ENCODE data around the gene SLC25A6. TPM values are rescaled to one million over a fixed set of nuclear protein-coding genes. Genes with fewer than 3 reads are reported as not detected.

The SLC25A6 gene
- polyA plus RNA-seq, 1 donor (not counting 4 experiments of a cell fraction or from before 2014, with no cell fraction given), result 179 TPM

DNA sequence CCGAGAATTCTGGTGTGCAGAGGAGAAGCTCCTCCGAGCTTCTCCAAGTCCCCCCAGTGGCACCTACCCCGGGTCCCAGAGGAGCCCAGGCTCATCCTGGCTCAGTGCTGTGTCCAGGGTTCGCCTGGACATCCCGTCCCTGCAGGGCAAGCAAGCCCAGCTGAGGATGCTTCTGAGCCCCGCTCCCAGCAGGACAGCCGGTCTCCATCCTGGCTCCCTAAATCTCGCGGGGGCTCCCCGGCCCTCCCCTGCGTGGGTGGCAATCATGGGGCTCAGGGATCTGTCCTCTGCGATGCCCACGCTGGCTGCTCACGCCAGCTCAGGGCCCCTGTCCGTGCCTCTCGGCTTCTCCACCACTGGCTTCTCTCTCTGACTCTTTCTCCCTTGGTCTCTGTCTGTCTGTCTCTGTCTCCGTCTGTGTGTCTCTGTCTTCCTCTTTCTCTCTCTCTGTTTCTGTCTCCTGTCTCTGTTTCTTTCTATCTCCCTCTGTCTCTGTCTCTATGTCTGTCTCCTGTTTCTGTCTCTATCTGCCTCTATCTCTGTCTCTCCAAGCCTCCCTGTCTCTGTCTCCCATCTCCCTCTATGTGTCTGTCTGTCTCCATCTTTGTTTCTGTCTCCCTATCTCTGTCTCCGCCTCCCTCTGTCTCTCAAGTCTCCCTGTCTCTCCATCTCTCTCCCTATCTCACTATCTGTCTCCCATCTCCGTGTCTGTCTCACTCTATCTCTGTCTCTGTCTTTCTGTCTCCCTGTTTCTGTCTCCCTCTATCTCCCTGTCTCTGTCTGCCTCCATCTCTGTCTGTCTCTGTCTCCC is 27.8 kb upstream of the SLC25A6 start:
- TF ChIP-seq EZH2 (IDR thresholded peaks at IDR 0.05; ENCODE audit: low read length), result no peak
- TF ChIP-seq, protein P1, sequence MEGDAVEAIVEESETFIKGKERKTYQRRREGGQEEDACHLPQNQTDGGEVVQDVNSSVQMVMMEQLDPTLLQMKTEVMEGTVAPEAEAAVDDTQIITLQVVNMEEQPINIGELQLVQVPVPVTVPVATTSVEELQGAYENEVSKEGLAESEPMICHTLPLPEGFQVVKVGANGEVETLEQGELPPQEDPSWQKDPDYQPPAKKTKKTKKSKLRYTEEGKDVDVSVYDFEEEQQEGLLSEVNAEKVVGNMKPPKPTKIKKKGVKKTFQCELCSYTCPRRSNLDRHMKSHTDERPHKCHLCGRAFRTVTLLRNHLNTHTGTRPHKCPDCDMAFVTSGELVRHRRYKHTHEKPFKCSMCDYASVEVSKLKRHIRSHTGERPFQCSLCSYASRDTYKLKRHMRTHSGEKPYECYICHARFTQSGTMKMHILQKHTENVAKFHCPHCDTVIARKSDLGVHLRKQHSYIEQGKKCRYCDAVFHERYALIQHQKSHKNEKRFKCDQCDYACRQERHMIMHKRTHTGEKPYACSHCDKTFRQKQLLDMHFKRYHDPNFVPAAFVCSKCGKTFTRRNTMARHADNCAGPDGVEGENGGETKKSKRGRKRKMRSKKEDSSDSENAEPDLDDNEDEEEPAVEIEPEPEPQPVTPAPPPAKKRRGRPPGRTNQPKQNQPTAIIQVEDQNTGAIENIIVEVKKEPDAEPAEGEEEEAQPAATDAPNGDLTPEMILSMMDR (optimal IDR thresholded peaks at IDR 0.05 in 1 of 3, IDR thresholded peaks at IDR 0.05 in 1 of 3, conservative IDR thresholded peaks at IDR 0.05 in 1 of 3; ENCODE audit: extremely low read depth in 1 of 3, insufficient read depth in 2 of 3, low read length in 3 of 3), result no peak
- H3K27ac ChIP-seq (ENCODE audit: control insufficient read depth, insufficient read depth, low read length), result no peak overlapping the region
- H3K9me1 ChIP-seq (ENCODE audit: control insufficient read depth, extremely low read depth, insufficient read depth, low read length), result no peaks in the 10 kb centered on the region
- H3K9ac ChIP-seq (ENCODE audit: control insufficient read depth, extremely low read depth, insufficient read depth, low read length), result no peak overlapping the region
- no peak overlapping the region for H3K4me3 ChIP-seq (ENCODE audit: control insufficient read depth in 2 of 3, extremely low read depth in 1 of 3, insufficient read depth in 2 of 3, low read depth in 1 of 3, low read length in 3 of 3)
- no peaks in the 10 kb centered on the region for H3K4me1 ChIP-seq (ENCODE audit: control insufficient read depth, extremely low read depth, insufficient read depth, low read length)
- no peak overlapping the region for H2AFZ ChIP-seq (ENCODE audit: control insufficient read depth, low read length)
- no peaks in the 10 kb centered on the region for H3K79me2 ChIP-seq (ENCODE audit: control insufficient read depth, insufficient read depth, low read length)
- H3K4me2 ChIP-seq (ENCODE audit: control insufficient read depth, extremely low read depth, insufficient read depth, low read depth, low read length), result no peak overlapping the region
- H3K36me3 ChIP-seq (ENCODE audit: control insufficient read depth in 2 of 2, extremely low read depth in 1 of 2, insufficient read depth in 2 of 2, low read length in 2 of 2), result peaks cover 7 to 30% of the 10 kb centered on the region in 2 experiments
- H3K27me3 ChIP-seq (ENCODE audit: control insufficient read depth, extremely low read depth, insufficient read depth, low read length), result no peaks in the 10 kb centered on the region
- no peaks in the 10 kb centered on the region for H4K20me1 ChIP-seq (ENCODE audit: control insufficient read depth, extremely low read depth, insufficient read depth, low read length)
- dilution Hi-C loops (cut with MboI; ENCODE audit: extremely low pct_ligation_motif_present, low sequenced_read_pairs), result no loop called here
- no peak for FAIRE-seq
- DNase-seq (ENCODE audit: low read depth, low spot score), result no peak
- peaks cover 15% of the 10 kb centered on the region for H3K9me3 ChIP-seq (ENCODE audit: control insufficient read depth, low read depth, low read length)

DNA sequence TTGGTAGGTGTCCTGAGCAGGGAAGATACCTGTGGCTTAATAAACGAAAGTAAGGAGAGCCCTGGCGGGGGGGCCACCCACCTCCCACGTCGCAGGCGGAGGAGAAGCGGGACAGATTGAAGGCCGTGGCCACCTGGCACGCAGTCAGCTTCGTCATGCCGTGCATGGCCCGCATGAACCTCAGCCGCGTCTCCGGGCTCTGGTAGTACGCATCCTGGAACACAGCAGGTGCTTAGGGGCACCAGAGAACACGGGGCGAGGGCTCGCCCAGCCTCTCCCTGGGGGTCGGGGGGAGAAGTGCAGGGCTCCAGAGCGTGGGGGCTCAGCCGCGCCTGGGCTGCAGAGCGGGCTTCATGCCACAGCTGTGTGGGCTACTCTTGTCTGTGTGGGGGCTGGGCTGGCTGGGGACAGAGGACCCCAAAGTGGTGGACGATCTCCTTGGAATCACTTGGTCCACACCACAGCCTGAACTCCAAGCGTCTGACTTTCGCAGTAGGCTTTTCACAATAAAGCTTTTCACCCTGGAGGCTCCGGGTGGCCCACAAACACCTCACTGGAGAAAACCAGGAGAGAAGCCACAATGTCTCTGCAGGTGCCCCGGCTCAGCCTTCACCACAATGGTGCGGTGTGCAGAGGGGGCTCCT is 27.1 kb upstream of the SLC25A6 start:
- Histone ChIP-seq H3K36me3 (ENCODE audit: control insufficient read depth in 2 of 2, extremely low read depth in 1 of 2, insufficient read depth in 2 of 2, low read length in 2 of 2) (peaks cover 9 to 30% of the 10 kb centered on the region in 2 experiments), H2AFZ (ENCODE audit: control insufficient read depth, low read length) (no peak overlapping the region), H3K9me3 (ENCODE audit: control insufficient read depth, low read depth, low read length) (peaks cover 14% of the 10 kb centered on the region), H3K79me2 (ENCODE audit: control insufficient read depth, insufficient read depth, low read length) (no peaks in the 10 kb centered on the region), H3K27ac (ENCODE audit: control insufficient read depth, insufficient read depth, low read length) (no peak overlapping the region), H3K9ac (ENCODE audit: control insufficient read depth, extremely low read depth, insufficient read depth, low read length) (no peak overlapping the region), H4K20me1 (ENCODE audit: control insufficient read depth, extremely low read depth, insufficient read depth, low read length) (no peaks in the 10 kb centered on the region), H3K4me3 (ENCODE audit: control insufficient read depth in 2 of 3, extremely low read depth in 1 of 3, insufficient read depth in 2 of 3, low read depth in 1 of 3, low read length in 3 of 3) (no peak overlapping the region), H3K27me3 (ENCODE audit: control insufficient read depth, extremely low read depth, insufficient read depth, low read length) (no peaks in the 10 kb centered on the region), H3K4me1 (ENCODE audit: control insufficient read depth, extremely low read depth, insufficient read depth, low read length) (no peaks in the 10 kb centered on the region), H3K4me2 (ENCODE audit: control insufficient read depth, extremely low read depth, insufficient read depth, low read depth, low read length) (no peak overlapping the region), H3K9me1 (ENCODE audit: control insufficient read depth, extremely low read depth, insufficient read depth, low read length) (no peaks in the 10 kb centered on the region)
- no peak for TF ChIP-seq EZH2 (IDR thresholded peaks at IDR 0.05; ENCODE audit: low read length)
- TF ChIP-seq, protein P1 (optimal IDR thresholded peaks at IDR 0.05 in 1 of 3, IDR thresholded peaks at IDR 0.05 in 1 of 3, conservative IDR thresholded peaks at IDR 0.05 in 1 of 3; ENCODE audit: extremely low read depth in 1 of 3, insufficient read depth in 2 of 3, low read length in 3 of 3), result no peak
- DNase-seq (ENCODE audit: low read depth, low spot score), result no peak
- no peak for FAIRE-seq
- dilution Hi-C loops (cut with MboI; ENCODE audit: extremely low pct_ligation_motif_present, low sequenced_read_pairs), result no loop called here

Measured in keratinocyte (primary cell).